Measurements from ENCODE around the gene PDE4A.

GRCh38 chr19:10388957-10389356, 31.4 kb upstream of the PDE4A start:
- TF ChIP-seq POLR2AphosphoS5 (IDR thresholded peaks at IDR 0.05; ENCODE audit: low read depth, low read length) (peak; percentile 50), FOXP2 (optimal IDR thresholded peaks at IDR 0.05; ENCODE audit: borderline replicate concordance, extremely low read depth, extremely low read length, insufficient read depth) (no peak)
